Measurements from ENCODE around the gene SH3RF3. TPM values are rescaled to one million over a fixed set of nuclear protein-coding genes. Genes with fewer than 3 reads are reported as not detected.

Gene SH3RF3
- total RNA-seq, 2 donors from 2014 or later: 37.4 to 61.7 TPM

DNA sequence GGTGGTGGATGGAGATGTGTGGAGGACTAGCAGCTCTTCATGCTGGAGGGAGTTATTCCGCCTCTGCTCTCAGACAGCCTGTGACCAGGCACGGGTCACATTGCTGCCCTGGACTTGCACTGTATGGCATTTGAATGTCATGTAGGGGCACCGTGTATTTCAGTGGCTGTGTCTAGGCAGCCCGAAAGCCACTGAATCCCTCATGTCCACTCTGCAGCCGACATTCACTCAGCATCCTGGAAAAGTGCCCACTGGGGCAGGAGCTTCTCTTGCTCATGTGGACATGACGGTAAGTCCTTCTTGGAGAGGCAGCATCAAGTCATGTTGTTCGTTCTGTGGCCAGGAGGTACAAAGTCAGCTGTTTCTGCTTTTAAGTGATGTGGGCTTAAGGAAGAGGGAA lies 127.9 kb downstream of the SH3RF3 start:
- DNase-seq (ENCODE audit: low spot score) (no peak), ATAC-seq (ENCODE audit: insufficient number of reproducible peaks, low FRiP score, low read depth) (no peak)
- TF ChIP-seq, protein P1, sequence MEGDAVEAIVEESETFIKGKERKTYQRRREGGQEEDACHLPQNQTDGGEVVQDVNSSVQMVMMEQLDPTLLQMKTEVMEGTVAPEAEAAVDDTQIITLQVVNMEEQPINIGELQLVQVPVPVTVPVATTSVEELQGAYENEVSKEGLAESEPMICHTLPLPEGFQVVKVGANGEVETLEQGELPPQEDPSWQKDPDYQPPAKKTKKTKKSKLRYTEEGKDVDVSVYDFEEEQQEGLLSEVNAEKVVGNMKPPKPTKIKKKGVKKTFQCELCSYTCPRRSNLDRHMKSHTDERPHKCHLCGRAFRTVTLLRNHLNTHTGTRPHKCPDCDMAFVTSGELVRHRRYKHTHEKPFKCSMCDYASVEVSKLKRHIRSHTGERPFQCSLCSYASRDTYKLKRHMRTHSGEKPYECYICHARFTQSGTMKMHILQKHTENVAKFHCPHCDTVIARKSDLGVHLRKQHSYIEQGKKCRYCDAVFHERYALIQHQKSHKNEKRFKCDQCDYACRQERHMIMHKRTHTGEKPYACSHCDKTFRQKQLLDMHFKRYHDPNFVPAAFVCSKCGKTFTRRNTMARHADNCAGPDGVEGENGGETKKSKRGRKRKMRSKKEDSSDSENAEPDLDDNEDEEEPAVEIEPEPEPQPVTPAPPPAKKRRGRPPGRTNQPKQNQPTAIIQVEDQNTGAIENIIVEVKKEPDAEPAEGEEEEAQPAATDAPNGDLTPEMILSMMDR (IDR thresholded peaks at IDR 0.05): no peak
- H3K4me3 ChIP-seq: no peak overlapping the region
- H3K4me1 ChIP-seq (ENCODE audit: control insufficient read depth in 1 of 2, low read depth in 2 of 2): peaks cover 38 to 71% of the 10 kb centered on the region in 2 donors
- no peaks in the 10 kb centered on the region for H3K36me3 ChIP-seq
- no peaks in the 10 kb centered on the region for H3K9me3 ChIP-seq
- H3K27me3 ChIP-seq (replicated peaks; ENCODE audit: insufficient read depth): no peaks in the 10 kb centered on the region
- H3K27ac ChIP-seq: no peak overlapping the region

DNA sequence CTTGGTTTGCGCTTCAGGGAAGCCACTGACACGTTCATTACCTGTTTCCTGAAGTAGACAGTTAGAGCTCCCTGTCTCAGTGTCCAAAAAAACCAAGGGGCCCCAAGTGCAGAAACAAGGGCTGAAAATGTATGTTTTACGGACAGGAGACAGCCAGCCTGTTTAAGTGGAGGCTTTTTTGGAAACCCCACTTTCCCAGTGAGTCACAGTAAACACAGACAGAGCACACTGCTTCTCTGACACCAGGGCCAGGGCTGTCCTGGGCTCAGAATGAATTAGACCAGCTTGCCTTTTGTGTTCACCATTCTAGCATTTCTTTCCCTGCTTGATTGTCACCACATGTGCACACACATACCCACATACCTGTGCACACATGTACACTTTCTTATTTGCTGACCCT lies 128.6 kb downstream of the SH3RF3 start:
- H3K9me3 ChIP-seq: no peaks in the 10 kb centered on the region
- H3K36me3 ChIP-seq: no peaks in the 10 kb centered on the region
- H3K27ac ChIP-seq: no peak overlapping the region
- peaks cover 38 to 64% of the 10 kb centered on the region in 2 donors for H3K4me1 ChIP-seq (ENCODE audit: control insufficient read depth in 1 of 2, low read depth in 2 of 2)
- no peaks in the 10 kb centered on the region for H3K27me3 ChIP-seq (replicated peaks; ENCODE audit: insufficient read depth)
- TF ChIP-seq, protein P1 (IDR thresholded peaks at IDR 0.05): no peak
- no peak for ATAC-seq (ENCODE audit: insufficient number of reproducible peaks, low FRiP score, low read depth)
- no peak for DNase-seq (ENCODE audit: low spot score)
- no peak overlapping the region for H3K4me3 ChIP-seq

DNA sequence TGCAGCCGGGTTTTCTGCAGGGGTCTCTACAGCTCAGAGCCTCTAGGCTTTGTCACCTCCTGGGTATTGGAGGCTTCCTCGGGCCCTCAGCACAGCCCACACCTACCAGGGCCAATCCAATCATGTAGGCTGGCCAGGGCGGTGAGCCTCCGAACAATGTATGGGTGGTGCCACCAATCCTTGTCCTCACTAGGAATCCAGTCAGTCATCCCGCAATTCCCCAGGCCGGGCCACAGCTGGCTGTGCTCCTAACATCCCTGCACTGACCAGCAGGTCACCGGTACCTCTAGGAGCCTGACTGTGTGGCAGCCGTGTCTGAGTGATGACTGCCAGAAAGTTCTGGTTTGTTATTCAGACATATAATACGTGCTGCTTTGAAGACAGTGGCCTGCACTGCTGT lies 129.4 kb downstream of the SH3RF3 start:
- no peaks in the 10 kb centered on the region for H3K27me3 ChIP-seq (replicated peaks; ENCODE audit: insufficient read depth)
- H3K4me3 ChIP-seq: no peak overlapping the region
- peaks cover 37 to 60% of the 10 kb centered on the region in 2 donors for H3K4me1 ChIP-seq (ENCODE audit: control insufficient read depth in 1 of 2, low read depth in 2 of 2)
- DNase-seq (ENCODE audit: low spot score): no peak
- no peaks in the 10 kb centered on the region for H3K9me3 ChIP-seq
- H3K36me3 ChIP-seq: no peaks in the 10 kb centered on the region
- no peak overlapping the region for H3K27ac ChIP-seq
- TF ChIP-seq, protein P1 (IDR thresholded peaks at IDR 0.05): no peak
- no peak for ATAC-seq (ENCODE audit: insufficient number of reproducible peaks, low FRiP score, low read depth)

DNA sequence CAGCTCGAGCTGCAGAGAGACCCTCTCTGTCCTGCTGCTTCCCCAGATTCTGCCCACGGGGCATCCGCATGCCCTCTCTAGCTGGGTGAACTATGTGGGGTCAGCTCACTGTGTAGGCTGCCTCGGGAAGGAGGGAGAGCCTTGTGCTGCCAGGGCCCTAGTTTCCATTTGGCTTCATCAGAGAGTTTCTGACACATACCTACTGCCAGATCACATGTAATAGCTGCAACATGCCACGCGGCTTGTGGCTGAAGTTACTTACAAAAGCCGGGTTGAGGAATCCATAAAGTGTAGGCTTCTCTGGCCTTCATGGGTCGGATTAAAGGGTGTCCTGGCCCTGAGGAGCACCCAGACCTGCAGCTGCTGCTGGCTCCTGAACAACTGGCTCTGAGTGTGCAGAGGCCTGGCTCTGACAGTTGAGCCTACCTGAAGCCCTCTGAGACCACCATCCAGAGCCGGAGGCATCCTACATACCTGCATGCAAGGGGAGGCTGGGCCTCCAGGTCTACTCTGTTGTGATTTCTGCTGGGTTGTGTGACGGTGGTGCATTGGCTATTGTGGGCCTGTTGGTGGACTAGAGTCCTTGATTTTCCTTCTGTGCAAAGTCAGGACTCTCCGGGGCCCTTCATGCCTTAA lies 130.0 kb downstream of the SH3RF3 start:
- Histone ChIP-seq H3K27ac (no peak overlapping the region), H3K4me3 (no peak overlapping the region), H3K4me1 (ENCODE audit: control insufficient read depth in 1 of 2, low read depth in 2 of 2) (peaks cover 36 to 57% of the 10 kb centered on the region in 2 donors), H3K36me3 (no peaks in the 10 kb centered on the region), H3K27me3 (replicated peaks; ENCODE audit: insufficient read depth) (no peaks in the 10 kb centered on the region), H3K9me3 (no peaks in the 10 kb centered on the region)
- TF ChIP-seq, protein P1 (IDR thresholded peaks at IDR 0.05): peak; percentile 25
- DNase-seq (ENCODE audit: low spot score) (no peak), ATAC-seq (ENCODE audit: insufficient number of reproducible peaks, low FRiP score, low read depth) (no peak)

DNA sequence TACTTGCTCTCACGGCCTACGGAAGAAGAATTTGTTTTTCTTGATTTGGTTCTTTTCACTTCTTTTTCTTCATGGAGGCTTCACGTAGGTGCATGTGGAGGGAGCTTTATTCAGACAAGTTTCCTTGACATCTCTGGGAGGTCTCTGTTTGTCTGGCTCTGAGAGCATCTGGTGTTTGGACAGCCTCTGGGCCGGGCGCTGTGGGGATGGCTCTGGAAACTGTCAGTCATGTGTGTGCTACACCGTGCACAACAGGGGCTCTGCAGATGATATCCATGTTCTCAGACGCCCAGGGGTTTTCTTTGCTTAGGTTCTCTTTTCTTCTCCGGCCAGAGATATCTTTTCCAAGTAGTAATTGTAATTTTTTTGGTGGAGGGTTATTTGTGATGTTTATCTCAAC lies 130.7 kb downstream of the SH3RF3 start:
- no peaks in the 10 kb centered on the region for H3K27me3 ChIP-seq (replicated peaks; ENCODE audit: insufficient read depth)
- DNase-seq (ENCODE audit: low spot score) (no peak), ATAC-seq (ENCODE audit: insufficient number of reproducible peaks, low FRiP score, low read depth) (no peak)
- TF ChIP-seq, protein P1 (IDR thresholded peaks at IDR 0.05): no peak
- H3K4me3 ChIP-seq: no peak overlapping the region
- H3K36me3 ChIP-seq: no peaks in the 10 kb centered on the region
- no peak overlapping the region for H3K27ac ChIP-seq
- peaks cover 36 to 58% of the 10 kb centered on the region in 2 donors for H3K4me1 ChIP-seq (ENCODE audit: control insufficient read depth in 1 of 2, low read depth in 2 of 2)
- no peaks in the 10 kb centered on the region for H3K9me3 ChIP-seq

All from thoracic aorta (tissue), 2 donors.